GM18861 (cell line): ENCODE results near the gene RNF222.
A peak's percentile ranks its signal among the peaks of the same experiment; 100 is the strongest.
"Not testable (repeated sequence)": the region's sequence is repeated elsewhere in the genome, so short reads cannot be mapped to it uniquely, and the experiment has no call there.

Experiments used
- ATAC-seq: cut with Tn5 transposase; IDR thresholded peaks from one replicate; pipeline ENCODE4 v1.9.1; 2021; ENCODE audit not compliant: unreplicated experiment

The RNF222 gene

DNA sequence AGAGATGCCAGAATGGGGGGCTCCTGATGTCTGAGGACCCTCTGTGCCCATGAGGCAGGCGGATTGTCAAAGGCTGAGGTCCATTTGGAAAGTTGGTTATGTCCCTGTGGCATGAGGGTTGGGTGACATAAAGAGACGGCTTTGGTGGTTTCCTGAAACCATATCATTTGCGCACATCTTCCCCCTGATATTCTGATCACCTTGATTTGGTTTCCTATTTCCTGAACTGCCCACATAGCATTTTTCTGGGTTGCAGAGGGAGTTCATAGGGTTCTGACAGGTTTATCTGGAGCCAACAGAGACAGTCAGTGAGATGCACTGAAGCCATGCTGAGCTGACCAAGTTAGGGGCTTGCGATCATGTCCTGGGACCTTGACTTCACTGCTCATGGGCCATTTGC is 15.7 kb upstream of the RNF222 start:
- ATAC-seq: no peak

DNA sequence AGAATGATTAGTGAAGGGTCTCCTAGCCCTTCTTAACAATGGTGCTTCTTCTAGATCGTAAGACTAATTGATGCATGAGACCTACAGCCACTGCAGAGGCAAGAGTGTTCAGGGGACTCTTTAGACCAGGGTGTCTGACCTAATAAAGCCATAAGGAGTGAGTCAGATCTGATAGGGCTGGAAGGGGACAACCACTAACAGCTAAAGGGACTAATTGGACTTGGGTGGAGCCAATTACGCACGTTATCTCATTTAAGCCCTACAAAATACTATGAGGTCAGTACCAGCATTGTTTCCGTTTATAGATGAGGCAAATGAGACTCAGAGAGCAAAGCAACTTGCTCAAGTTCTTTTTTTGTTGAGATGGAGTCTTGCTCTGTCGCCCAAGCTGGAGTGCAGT is 14.5 kb upstream of the RNF222 start:
- ATAC-seq: no peak

DNA sequence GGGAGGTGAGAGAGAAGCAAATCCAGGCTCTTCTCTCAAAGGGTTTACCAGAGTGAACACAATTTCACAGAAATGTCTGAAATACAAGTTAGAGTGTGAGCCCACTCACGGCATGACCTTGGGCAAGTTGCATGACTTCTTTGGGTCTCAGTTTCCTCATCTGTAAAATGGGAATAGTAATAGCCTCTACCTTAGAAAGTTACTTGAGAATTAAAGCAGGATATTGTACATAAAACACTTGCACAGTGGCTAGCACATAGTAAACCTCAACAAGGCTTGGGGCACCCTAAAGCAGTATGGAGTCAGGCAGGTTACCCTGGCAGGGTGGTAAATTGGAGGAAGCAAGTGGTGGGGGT is 13.2 kb upstream of the RNF222 start:
- no peak for ATAC-seq

DNA sequence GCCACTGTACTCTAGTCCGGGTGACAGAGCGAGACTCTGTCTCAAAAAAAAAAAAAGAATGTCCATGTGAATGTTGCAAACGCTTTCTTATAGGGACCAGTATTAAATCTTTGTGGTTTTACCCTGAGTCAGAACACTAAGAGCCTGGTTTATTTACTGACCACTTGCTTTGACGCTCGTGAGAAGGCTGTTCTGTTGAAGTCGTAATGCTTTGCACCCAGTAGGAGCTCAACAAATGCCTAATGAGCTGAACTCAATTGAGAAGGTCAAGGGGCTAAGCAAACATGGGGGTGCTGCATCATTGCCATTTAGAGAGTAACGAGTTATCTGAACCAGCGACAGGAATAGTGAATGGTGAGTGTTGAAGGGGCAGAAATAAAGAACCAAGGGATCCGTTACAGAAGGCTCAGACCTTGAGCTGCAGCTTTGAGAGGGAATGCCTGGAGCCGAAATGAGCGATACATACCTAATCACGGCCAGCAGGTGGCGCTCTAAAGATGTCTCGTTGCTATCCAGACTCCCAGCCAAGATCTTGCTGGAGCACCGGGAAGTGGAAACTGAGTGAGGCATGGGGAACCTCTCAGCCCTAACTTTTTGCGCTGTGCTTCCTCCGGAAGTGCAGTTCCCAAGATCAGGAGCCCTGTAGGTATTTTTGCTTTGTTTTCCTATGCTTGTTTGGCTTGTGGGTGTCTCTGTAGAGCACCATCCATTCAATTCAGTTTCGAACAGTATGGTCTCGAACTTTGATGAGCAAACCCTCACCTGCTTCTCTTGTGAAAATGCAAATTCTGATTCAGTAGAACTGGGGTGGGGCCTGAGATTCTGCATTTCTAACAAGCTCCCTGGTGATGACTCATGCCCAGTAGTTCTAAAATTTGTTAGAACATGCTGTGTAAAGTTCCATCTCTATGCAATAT is 12.6 kb upstream of the RNF222 start:
- no peak for ATAC-seq

DNA sequence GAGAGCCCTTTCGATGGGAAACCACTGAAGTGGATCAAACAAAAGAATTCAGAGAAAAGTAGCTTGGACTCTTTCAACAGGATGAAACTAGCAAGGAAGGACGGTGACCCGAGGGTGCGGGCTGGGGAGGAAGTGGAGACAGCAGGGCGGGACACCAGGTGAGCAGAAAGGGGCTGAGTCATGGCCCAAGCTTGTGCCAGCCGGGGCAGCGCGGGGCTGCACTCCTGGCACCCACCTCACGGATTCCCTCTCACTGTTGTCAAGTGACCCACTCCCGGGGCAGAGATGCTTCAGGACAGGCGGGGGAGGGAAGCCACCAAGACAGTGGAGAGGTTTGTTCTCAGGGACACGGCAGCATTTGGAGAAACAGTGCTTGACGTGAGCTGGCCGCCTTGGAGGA is 10.7 kb upstream of the RNF222 start:
- no peak for ATAC-seq

DNA sequence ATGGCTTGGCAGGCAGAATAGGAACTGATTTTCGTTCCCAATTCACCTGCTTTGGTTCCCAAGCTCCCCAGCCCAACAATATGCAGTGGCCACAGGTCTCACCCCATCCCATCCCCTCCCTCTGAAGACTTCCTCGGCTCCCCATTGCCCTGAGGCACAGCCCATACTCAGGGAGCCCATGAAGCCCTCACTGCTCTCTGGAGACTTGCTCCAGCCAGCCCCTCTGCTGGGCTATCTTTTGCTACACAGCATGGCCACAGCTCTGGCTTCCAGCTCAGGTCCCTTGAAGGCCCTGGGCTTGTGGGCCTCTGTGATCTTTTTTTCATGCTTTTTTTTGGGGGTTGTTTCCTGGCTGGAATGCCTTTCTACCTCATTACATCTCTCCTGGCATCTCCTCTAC is 8.5 kb upstream of the RNF222 start:
- no peak for ATAC-seq

DNA sequence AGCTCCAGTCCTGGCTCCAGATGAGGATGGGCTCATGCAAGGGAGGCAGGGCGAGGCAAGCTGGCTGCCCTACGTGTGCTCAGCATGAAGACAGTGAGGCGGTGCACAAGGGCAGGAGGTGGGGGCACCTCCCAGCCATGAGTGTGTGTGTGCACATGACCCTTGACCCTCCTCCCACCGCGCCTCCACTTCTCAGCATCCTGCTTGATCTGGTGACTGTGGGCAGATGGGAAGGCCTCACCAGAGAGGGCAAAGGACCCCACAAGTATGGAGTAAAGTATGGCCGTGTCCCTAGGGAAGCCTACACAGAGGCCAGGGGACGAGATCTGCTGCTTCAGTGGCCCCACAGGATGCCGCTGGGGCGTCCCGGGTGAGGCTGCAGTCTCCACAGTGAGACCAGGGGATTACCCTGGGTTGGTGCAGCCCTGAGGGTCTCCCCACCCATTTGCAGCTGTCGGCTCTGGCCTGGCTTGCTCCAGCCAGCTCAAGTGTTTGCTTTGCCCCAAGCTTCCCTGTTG is 7.9 kb upstream of the RNF222 start:
- ATAC-seq: no peak

DNA sequence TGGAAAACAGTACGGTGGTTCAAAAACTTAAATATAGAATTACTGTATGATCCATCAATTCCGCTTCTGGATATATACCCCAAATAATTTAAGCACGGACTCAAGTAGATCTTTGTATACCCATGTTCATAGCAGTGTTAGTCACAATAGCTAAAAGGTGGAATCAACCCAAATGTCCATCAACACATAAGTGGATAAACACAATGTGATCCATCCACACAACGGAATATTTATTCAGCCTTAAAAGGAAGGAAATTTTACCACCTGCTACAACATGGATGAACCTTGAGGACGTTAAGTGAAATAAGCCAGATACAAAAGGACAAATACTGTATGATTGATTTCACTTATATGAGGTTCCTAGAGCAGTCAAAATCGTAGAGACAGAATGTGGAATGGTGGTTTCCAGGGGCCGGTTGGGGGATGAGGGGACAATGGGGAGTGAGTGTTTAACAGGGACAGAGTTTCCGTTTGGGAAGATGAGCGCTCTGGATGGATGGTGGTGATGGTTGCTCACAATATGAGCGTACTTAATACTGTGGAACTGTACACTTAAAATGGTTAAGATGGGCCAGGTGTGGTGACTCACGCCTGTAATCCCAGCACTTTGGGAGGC is 5.4 kb upstream of the RNF222 start:
- ATAC-seq: no peak

DNA sequence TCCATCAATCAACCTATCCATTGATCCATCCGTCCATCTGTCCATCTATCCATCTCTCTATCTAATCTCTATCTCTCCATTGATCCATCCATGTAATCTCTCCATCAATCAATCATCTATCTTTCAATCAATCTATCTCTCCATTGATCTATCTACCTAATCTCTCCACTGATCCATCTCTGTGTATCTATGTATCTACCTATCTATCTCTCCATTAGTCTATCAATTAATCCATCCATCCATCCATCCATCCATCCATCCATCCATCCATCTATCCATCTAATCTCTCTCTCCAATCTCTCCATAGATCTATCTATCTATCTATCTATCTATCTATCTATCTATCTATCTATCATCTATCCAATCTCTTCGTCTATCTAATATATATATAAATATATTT is 3.5 kb upstream of the RNF222 start:
- no peak for ATAC-seq

DNA sequence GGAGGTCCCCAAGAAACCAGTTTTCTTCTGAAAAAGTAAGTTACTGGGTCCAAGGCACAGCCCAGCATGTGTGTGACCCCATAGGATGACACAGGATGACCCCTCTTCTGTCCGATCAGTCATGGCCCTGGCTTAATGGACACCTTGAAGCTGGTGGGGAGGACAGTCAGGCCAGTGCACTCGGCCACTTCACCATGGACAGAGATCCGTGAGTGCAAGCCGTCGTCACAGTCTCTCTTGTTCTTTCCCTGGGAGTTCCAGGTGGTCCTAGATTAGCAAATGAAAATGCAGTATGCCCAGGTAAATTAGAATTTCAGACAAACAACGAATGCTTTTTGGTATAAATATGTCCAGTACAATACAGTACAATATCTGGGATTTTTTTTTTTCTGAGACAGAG is 1.4 kb upstream of the RNF222 start:
- no peak for ATAC-seq

DNA sequence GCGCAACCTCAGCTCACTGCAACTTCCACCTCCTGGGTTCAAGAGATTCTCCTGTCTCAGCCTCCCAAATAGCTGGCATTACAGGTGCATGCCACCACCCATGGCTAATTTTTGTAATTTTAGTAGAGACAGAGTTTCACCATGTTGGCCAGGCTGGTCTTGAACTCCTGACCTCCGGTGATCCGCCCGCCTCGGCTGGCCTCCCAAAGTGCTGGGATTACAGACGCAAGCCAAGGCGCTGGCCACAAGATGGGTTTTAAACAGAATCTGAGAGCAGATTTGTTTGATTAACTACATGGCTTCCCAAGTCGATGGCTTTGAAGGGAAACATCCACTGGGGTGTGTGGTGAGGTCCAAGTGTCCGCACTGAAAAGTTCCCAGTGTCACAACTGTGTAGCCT is 3.1 kb downstream of the RNF222 start:
- ATAC-seq: not testable (repeated sequence)

DNA sequence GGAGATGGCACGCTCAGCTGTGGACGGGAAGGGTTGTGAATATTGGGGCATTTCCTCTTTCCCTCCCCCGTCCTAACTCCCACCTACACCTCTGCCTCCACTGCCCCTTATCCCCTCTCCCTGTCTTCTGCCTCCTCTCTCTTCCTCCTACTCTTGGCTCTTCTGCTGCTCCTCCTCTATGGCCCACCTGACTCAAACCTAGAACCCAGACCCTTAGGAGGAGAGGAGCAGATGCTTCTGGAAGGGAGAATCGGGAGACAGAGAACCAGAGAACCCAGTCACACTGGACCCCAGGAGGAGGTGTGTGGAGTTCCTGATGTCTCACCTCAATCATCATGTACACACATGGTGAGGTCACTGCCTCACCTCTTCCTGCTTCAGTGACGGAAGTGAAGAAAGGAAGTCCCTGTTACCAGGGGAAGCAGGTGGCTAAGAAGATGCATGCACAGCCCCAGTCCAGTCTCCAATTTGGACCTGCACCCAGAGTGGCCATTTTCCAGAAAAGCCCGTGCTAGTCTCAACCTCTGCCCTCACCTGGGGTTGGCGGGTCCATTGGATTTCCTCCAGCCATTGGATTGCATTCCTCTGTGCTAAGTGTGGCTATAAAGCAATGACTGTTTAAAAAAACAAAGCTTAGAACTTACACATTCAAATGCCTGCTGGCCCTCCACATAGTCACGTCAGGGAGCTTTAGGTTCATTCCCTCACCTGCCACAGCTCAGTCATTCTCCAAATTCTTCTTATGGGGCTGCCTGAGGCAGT is 4.0 kb downstream of the RNF222 start:
- ATAC-seq: no peak

DNA sequence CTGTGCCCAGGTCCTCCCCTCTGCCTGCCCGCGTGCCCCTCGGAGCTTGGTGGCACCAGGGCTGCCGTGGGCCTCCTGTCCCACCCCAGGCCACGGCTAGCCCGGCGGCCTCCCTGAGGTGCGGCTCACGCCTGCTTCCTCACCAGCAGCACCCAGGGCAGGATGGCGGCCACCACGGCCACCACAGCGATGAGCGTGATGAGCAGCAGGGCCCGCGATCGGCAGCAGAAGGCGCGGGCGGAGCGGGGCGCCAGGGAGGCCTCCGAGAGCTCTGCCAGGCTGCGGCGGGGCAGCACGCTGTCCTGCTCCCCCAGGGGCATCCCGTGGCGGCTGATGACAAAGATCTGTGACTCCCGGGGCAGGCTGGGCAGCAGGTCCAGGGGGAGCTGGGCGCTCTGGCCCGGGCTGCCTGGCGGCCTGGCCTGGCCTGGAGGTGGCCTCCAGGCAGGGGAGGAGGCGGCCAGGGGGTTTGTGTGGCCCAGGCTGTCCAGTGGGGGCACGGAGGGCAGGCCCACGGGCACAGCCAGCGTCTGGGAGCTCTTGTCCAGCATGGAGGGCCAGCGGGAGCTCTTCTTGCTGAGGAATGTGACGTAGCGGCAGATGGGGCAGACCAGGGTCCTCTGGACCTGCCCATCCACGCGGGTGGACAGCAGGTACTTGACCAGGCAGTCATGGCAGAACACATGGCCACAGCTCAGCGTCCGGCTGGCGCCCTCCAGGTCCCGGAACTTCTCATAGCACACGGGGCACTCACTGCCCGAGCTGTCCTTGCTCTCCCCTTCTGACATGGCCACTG is 4.8 kb downstream of the RNF222 start:
- no peak for ATAC-seq

DNA sequence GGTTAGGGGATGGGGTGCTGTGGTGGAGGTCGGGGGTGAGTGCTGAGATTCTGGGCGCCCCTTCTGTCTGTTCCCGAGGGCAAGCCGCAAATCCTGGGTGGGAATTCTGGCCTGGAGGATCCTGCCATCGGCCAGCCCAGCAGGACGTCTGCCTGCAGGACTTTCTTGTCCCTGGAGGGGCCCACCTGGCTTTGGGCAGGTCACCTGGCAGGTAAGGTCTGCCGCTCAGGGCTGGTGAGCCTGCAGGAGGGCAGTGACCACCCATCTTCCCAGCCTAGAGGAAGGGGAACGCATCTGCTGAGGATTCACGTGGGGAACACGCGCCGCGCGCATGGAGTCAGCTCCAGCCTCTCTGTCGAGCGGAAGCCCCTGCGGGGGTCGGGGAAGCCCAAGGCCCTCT is 5.4 kb downstream of the RNF222 start:
- ATAC-seq: no peak

DNA sequence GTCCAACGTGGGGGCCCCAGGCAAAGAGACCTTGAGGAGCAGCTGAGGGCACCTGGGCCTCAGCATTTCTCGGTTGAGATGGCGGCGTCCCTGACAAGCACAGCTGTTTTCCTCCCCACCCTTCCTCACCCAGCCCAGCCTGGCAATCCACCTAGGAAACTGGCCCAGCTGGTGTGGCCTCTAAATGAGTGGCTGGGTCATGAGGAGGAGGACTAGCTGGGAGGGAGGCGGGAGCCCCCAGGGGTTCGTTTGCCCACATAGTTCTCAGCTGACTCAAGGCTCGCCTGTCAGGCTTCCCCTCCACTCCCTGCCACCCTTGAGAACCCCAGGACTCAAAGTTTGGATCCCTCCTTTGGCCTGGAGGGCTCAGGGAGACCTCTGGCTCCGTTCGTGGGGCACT is 5.9 kb downstream of the RNF222 start:
- no peak for ATAC-seq

DNA sequence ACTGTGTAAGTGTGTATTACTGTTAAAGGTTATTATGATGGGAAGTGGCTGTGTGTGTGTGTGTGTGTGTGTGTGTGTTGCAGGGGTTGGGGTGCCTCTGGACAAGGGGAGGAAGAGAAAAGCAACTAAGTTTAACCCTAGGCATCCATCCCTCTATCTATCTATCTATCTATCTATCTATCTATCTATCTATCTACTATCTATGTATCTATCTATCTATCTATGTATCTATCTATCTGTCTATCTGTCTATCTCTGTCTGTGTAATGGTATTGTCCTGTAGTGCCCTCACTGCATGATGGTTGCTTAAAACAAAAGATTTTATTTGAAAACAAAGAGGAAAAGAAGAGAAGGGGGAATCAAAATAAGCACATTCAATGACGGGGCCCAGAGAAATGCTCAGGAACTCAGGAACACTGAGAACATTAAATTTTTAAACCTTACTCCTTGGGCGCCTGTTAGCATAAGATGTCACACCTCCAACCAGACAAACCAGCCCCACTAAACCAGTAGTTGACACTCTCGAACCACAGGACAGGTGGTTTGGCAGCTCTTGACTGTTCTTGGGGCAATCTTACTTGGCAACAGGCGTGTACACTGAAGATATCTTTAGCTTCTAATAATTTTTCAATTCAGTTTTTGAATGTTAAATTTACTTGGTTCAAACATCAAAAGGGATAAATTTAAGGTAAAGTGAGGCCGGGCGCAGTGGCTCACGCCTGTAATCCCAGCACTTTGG is 9.5 kb downstream of the RNF222 start:
- no peak for ATAC-seq

DNA sequence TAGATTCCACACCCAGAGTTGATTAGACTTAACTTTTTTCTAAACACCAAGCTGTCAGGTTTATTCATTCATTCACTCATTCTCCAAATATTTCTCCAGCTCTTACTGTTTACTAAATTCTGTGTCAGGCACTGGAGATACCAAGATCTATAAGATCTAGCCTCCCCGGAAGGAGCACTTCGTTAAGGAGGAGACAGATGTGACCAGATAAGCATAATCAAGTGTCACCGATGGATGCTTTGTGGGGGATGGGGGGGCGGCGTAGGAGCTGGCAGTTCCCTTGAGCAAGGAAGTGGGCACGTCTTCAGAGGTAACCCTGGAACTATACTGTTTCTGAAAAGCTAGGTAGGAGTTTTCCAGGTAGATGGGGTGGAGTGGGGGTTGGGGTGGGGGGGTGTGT is 10.8 kb downstream of the RNF222 start:
- ATAC-seq: no peak

DNA sequence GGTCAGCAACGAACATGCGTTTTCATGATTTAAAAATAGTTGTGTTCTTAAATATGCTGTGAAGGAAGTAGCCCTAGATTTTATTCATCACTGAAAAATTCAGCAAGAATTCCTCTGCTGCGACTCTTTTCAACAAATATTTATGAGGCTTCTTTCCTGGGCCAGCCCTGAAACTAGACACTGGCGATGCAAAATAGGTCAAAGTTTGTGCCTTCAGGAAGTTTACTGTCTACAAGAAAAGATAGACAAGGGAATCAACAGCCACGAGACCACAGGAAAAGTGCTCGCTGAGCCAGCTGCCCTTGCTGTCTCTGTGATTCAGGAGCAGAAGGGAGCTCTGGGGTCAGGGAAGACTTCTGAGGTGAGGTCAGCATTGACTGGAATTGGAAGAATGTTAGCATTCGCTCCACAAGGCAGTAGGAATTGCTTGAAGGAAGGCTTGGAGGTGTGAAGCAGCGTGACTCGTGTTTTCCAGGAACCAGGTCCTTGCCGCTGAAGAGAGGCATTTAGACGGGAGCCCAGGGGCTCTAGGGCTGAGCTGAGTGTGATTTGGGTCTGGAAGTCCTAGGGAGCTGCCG is 12.7 kb downstream of the RNF222 start:
- no peak for ATAC-seq

DNA sequence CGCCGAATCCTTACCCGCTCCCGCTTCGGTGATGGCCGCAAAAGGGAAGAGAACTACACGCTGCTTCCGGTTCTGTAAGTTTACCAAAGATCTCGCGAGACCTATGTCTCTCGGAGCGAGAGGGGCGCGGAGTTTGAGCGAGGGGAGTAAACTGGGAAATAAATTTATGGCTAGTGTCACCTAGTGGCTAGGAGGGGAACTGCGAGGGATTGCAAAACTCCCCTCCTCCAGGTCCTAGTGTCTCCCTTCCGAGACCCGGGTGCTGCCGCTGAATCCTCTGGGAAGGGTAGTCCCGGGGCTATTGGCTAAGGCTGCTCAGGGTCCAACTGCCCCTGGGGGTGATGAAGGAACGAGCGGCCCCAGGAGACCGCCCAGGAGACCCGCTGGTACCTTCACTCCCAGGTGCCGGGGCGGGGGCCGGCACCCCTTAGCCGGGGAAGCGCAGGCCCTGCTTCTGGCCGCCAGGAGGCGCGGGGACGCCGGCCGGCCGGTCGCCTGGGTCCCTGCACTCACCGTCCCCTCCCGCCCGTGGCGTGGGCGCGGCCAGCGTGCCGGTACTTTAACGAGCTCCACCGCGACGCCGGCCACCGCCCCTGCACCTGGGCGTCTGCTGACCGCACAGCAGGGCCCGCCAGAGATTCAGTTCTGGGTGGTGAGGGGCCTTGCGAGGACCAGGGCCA is 14.3 kb downstream of the RNF222 start, which contains the start of gene RPL26:
Gene RPL26, minus strand, starts transcription at position 51 of the 680 bp plus-strand sequence. CDS start 883 bp downstream, outside the sequence.
- ATAC-seq: peak; percentile 81
